Mesothelial cell of epicardium (in vitro differentiated cells): ENCODE measurements around the gene CADPS. TPM values are rescaled to one million over a fixed set of nuclear protein-coding genes. Genes with fewer than 3 reads are reported as not detected.

ENCODE experiments used
- DNase-seq, 2 experiments: peaks; one replicate each; pipeline ENCODE4 v3.0.0; 2021; ENCODE audit warnings: low spot score in 2 of 2; ENCODE audit not compliant: unreplicated experiment in 2 of 2
- H3K27ac Mint-ChIP-seq: 2 replicates; pipeline ENCODE4 v1.8.0; 2021; ENCODE audit warnings: mixed read lengths
- H3K27me3 Mint-ChIP-seq: 2 replicates; pipeline ENCODE4 v1.8.0; 2021; ENCODE audit warnings: low read depth, mixed read lengths
- H3K36me3 Mint-ChIP-seq: 2 replicates; pipeline ENCODE4 v1.8.0; 2021; ENCODE audit warnings: mixed read lengths
- H3K4me1 Mint-ChIP-seq: 2 replicates; pipeline ENCODE4 v1.8.0; 2021; ENCODE audit warnings: mixed read lengths
- H3K4me3 Mint-ChIP-seq: 2 replicates; pipeline ENCODE4 v1.8.0; 2021; ENCODE audit warnings: mild to moderate bottlenecking, moderate library complexity, mixed read lengths
- H3K9me3 Mint-ChIP-seq: 2 replicates; pipeline ENCODE4 v1.8.0; 2021; ENCODE audit warnings: mixed read lengths
- total RNA-seq: library from RNA; stranded (reverse); gene quantifications from 3 replicates; pipeline ENCODE4 v1.2.1, GENCODE V29; 2021
- TF ChIP-seq, protein P1 (sequence below): fragments of 200-600 bp; sonication (generic); IDR thresholded peaks from one replicate; pipeline ENCODE4 v1.5.0; 2021; ENCODE audit warnings: antibody characterized with exemption; ENCODE audit not compliant: unreplicated experiment

CADPS gene
- total RNA-seq, 1 donor from 2014 or later: 4.2 TPM

DNA sequence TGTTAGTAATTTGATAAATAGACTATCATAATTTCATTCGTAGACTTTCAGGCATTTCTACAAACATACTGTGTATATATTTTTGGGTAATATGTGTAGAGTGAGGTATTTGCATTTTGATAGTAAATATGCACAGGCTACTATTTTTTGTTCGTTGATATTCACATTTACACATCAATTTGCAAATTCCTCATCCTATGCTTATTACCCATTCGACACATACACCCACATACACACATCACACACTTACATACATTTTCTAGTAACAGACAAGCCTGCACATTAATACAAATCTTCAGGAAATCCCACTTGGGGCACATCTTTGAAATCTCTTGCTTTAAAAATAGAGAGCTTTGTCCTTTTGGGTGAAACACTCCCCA, 373.9 kb downstream of the CADPS start:
- H3K27me3 Mint-ChIP-seq: peaks cover 44% of the 10 kb centered on the region
- no peaks in the 10 kb centered on the region for H3K4me1 Mint-ChIP-seq
- no peak for DNase-seq
- no peaks in the 10 kb centered on the region for H3K9me3 Mint-ChIP-seq
- H3K4me3 Mint-ChIP-seq: no peak overlapping the region
- H3K36me3 Mint-ChIP-seq: no peaks in the 10 kb centered on the region
- H3K27ac Mint-ChIP-seq: no peak overlapping the region
- TF ChIP-seq, protein P1, sequence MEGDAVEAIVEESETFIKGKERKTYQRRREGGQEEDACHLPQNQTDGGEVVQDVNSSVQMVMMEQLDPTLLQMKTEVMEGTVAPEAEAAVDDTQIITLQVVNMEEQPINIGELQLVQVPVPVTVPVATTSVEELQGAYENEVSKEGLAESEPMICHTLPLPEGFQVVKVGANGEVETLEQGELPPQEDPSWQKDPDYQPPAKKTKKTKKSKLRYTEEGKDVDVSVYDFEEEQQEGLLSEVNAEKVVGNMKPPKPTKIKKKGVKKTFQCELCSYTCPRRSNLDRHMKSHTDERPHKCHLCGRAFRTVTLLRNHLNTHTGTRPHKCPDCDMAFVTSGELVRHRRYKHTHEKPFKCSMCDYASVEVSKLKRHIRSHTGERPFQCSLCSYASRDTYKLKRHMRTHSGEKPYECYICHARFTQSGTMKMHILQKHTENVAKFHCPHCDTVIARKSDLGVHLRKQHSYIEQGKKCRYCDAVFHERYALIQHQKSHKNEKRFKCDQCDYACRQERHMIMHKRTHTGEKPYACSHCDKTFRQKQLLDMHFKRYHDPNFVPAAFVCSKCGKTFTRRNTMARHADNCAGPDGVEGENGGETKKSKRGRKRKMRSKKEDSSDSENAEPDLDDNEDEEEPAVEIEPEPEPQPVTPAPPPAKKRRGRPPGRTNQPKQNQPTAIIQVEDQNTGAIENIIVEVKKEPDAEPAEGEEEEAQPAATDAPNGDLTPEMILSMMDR: no peak

DNA sequence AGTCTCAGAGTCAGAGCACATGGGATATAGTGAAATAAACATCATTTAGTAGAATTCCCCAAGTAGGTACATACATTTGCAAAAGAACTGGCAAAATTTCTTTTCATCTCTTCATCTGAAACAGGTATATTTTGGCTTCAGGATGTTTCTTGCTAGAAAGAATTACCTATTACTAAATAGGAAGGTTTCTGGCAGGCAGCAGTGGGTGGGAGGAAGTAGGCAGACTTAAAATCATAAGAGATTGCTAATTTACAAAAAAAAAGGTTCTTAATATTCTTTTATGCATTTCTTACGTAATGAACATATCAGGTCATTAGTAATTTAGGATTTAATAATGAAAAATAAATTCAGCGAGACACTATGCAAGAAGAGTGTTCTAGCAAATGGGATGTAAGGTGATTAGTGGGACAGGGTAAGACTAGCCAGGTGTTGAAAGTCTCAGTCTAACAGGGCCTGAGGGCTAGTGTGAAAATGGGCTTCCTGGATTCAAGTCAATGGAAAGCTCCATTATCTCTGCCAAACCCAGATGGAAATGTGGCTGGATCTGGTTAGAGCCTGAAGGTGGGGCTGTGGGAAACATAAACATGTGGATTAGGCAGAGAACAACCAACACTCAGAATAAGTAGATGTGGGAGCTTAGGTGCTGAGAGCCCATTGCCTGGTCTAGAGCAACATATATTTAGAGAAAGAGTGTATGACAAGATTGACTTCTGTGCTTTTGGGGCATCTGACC, 374.5 kb downstream of the CADPS start:
- Mint-ChIP-seq H3K4me3 (no peak overlapping the region), H3K27ac (no peak overlapping the region), H3K4me1 (no peaks in the 10 kb centered on the region), H3K9me3 (no peaks in the 10 kb centered on the region), H3K36me3 (no peaks in the 10 kb centered on the region), H3K27me3 (peaks cover 46% of the 10 kb centered on the region)
- no peak for DNase-seq
- TF ChIP-seq, protein P1: no peak

DNA sequence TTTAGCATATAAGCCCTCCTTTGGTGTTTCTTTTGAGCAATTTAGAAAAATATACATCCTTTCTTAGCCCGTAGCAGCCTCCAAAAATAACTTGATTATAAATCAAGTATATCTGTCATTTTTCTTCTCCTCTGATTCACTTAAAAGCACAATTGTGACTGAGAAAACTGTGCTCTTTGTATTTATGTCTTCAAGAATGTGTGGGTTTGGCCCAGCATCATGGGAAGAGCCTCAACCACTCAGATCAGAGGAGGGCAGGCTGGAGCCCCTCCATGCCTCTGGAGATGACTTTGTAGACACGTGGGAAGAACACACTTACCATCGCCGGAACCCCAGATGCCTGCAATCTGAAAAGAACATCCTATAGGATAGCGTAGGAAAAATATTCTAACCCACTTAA, 378.1 kb downstream of the CADPS start:
- H3K27me3 Mint-ChIP-seq: peaks cover 26% of the 10 kb centered on the region
- DNase-seq: no peak
- H3K9me3 Mint-ChIP-seq: no peaks in the 10 kb centered on the region
- no peak overlapping the region for H3K4me3 Mint-ChIP-seq
- no peaks in the 10 kb centered on the region for H3K4me1 Mint-ChIP-seq
- no peaks in the 10 kb centered on the region for H3K36me3 Mint-ChIP-seq
- no peak overlapping the region for H3K27ac Mint-ChIP-seq
- TF ChIP-seq, protein P1: no peak

DNA sequence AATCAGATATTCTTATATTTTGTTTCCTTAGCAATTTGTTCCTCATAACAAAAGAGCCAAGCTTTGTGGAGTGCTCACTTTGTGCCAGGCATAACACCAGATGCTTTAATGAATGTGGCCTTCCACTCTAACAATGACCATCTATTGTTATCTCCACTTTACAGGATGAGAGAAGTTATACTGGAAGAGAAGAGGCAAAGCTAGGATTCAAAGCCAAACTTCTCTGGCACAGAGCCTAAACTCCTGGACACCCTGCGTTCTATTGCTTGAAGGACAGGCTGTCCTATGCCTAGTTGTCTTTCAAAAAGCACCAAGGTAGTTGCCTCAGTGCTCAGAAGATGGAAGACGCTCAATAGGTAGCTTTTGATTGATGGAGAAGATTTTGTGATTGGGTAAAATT, 378.7 kb downstream of the CADPS start:
- H3K27ac Mint-ChIP-seq: no peak overlapping the region
- H3K9me3 Mint-ChIP-seq: no peaks in the 10 kb centered on the region
- peaks cover 32% of the 10 kb centered on the region for H3K27me3 Mint-ChIP-seq
- TF ChIP-seq, protein P1: no peak
- no peaks in the 10 kb centered on the region for H3K4me1 Mint-ChIP-seq
- no peaks in the 10 kb centered on the region for H3K36me3 Mint-ChIP-seq
- no peak for DNase-seq
- H3K4me3 Mint-ChIP-seq: no peak overlapping the region

DNA sequence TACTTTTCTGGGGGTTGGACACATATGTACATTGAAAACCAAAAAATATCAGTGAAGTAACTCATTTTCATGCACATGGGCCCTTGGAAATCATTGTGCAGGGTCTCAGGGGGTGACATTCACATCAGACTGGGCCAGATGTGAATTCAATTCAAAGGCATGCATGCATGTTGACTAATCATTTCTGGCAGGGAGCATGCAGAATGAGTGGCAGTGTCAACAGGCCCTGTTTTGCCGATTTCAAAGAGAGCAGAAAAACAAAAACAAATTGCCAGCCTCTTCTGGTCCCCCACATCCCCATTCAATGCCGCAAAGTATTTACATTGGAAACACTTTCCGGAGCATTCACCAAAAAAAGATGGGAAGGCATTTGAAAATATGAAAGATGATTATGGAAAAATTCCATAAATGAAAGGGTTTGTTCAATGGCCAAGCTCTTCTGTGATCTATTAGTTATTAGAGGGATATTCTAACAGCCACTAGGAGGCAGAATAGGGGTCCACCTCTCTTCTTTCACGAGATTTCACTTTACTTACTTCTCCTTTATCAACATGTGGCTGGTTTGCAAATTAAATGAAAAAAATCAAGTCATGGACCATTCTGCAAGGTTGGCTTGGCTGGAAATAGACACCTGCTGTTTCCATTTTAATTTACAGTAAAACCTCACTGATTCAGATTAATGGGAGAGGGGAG, 382.0 kb downstream of the CADPS start:
- H3K9me3 Mint-ChIP-seq: no peaks in the 10 kb centered on the region
- H3K4me3 Mint-ChIP-seq: no peak overlapping the region
- no peak for DNase-seq
- H3K27me3 Mint-ChIP-seq: peaks cover 38% of the 10 kb centered on the region
- H3K36me3 Mint-ChIP-seq: no peaks in the 10 kb centered on the region
- H3K4me1 Mint-ChIP-seq: no peaks in the 10 kb centered on the region
- H3K27ac Mint-ChIP-seq: no peak overlapping the region
- TF ChIP-seq, protein P1: no peak
